Endothelial cell of umbilical vein (primary cell): ENCODE results near the gene H3-3A. TPM values are rescaled to one million over a fixed set of nuclear protein-coding genes. Genes with fewer than 3 reads are reported as not detected.

Experiments
- BruUV-seq: library from RNA; stranded (reverse); fragments of 400-500 nt; replicated peaks from 2 replicates; lab custom pipeline; 2021; lab: Mats Ljungman, UMichigan
- CTCF ChIA-PET: fragments of 300-600, 350-600 bp; sonication (Branson Sonifier 250); formaldehyde crosslinking; loops from one replicate; lab custom pipeline; 2021; ENCODE audit warnings: antibody characterized with exemption, inconsistent platforms; lab: Charles Lee
- POLR2A ChIA-PET: fragments of 300-600, 350-600 bp; sonication (Branson Sonifier 250); formaldehyde crosslinking; loops from one replicate; lab custom pipeline; 2021; ENCODE audit warnings: antibody characterized with exemption, inconsistent platforms; lab: Charles Lee
- DNase-seq: peaks from one replicate; pipeline ENCODE4 v3.0.0-alpha.2; 2011; ENCODE audit warnings: low read depth, low spot score
- FAIRE-seq: peaks from 2 replicates; lab custom pipeline; 2011; peaks lifted over from hg19 to GRCh38; lab: Jason Lieb, UNC
- H2AFZ ChIP-seq: 2 replicates; pipeline ENCODE4 v1.6.0; 2012; ENCODE audit warnings: low read depth, low read length, control low read depth, inconsistent platforms
- H3K27ac ChIP-seq: 2 replicates; pipeline ENCODE4 v1.5.1; 2011; ENCODE audit warnings: low read depth, mild to moderate bottlenecking, control low read depth, low read length, moderate library complexity; ENCODE audit not compliant: insufficient read depth
- H3K27me3 ChIP-seq, 2 experiments: 2 replicates each; pipeline versions ENCODE4 v1.6.0 to v1.6.1; 2011; ENCODE audit warnings: low read length in 2 of 2, mixed read lengths in 1 of 2; ENCODE audit not compliant: control insufficient read depth in 2 of 2, insufficient read depth in 2 of 2
- H3K36me3 ChIP-seq, 2 experiments: 2 replicates in 1 of 2; 3 replicates in 1 of 2; pipeline ENCODE4 v1.5.1; 2011; ENCODE audit warnings: low read length in 2 of 2, mild to moderate bottlenecking in 1 of 2, moderate library complexity in 1 of 2; ENCODE audit not compliant: control insufficient read depth in 2 of 2, insufficient read depth in 2 of 2; ENCODE audit errors: extremely low read depth in 1 of 2
- H3K4me1 ChIP-seq: 3 replicates; pipeline ENCODE4 v1.5.1; 2011; ENCODE audit warnings: mild to moderate bottlenecking, low read length; ENCODE audit not compliant: control insufficient read depth, insufficient read depth; ENCODE audit errors: extremely low read depth
- H3K4me2 ChIP-seq: 2 replicates; pipeline ENCODE4 v1.6.1; 2011; ENCODE audit warnings: low read length, control low read depth, mixed read lengths; ENCODE audit not compliant: insufficient read depth
- H3K4me3 ChIP-seq, 3 experiments: fragments of 200-600 bp in 1 of 3; sonication (generic), shearing (Covaris generic) in 1 of 3; replicated peaks in 1 of 3; 2 replicates each; pipeline ENCODE4 v1.5.1; 2011 to 2016; ENCODE audit warnings: control low read depth in 3 of 3, low read length in 3 of 3, mild to moderate bottlenecking in 2 of 3, inconsistent platforms in 1 of 3, low read depth in 1 of 3, moderate library complexity in 1 of 3; ENCODE audit not compliant: insufficient read depth in 1 of 3
- H3K79me2 ChIP-seq: 2 replicates; pipeline ENCODE4 v1.6.0; 2012; ENCODE audit warnings: low read length, inconsistent platforms; ENCODE audit not compliant: control insufficient read depth, insufficient read depth
- H3K9ac ChIP-seq: replicated peaks from 2 replicates; pipeline ENCODE3; 2011; ENCODE audit warnings: low read length, control low read depth; ENCODE audit not compliant: insufficient read depth; ENCODE audit errors: extremely low read depth
- H3K9me1 ChIP-seq: replicated peaks from 3 replicates; pipeline ENCODE4 v1.6.0; 2011; ENCODE audit warnings: mild to moderate bottlenecking, low read length; ENCODE audit not compliant: control insufficient read depth, insufficient read depth; ENCODE audit errors: extremely low read depth
- H3K9me3 ChIP-seq: replicated peaks from 2 replicates; pipeline ENCODE4 v1.5.1; 2012; ENCODE audit warnings: low read length, inconsistent platforms; ENCODE audit not compliant: control insufficient read depth, insufficient read depth
- H4K20me1 ChIP-seq: replicated peaks from 2 replicates; pipeline ENCODE3; 2011; ENCODE audit warnings: mild to moderate bottlenecking, low read length; ENCODE audit not compliant: control insufficient read depth, insufficient read depth; ENCODE audit errors: extremely low read depth
- EZH2 ChIP-seq: IDR thresholded peaks from 2 replicates; pipeline ENCODE4 v1.6.1; 2012; ENCODE audit warnings: borderline replicate concordance, low read depth, mild to moderate bottlenecking, moderate library complexity, low read length, inconsistent platforms; ENCODE audit not compliant: severe bottlenecking
- FOS ChIP-seq: IDR thresholded peaks from 2 replicates; pipeline ENCODE4 v1.6.1; 2011; ENCODE audit warnings: mild to moderate bottlenecking, low read length, moderate library complexity, borderline replicate concordance; ENCODE audit not compliant: insufficient read depth
- JUN ChIP-seq: IDR thresholded peaks from 2 replicates; pipeline ENCODE4 v1.6.1; 2011; ENCODE audit warnings: borderline replicate concordance, low read depth; ENCODE audit not compliant: insufficient read length, insufficient read depth
- POLR2A ChIP-seq: IDR thresholded peaks from 2 replicates; pipeline ENCODE4 v1.6.1; 2012; ENCODE audit warnings: low read depth, mild to moderate bottlenecking, control low read depth, low read length
- POLR2AphosphoS5 ChIP-seq: IDR thresholded peaks from 2 replicates; pipeline ENCODE4 v1.6.1; 2012; ENCODE audit warnings: low read depth, mild to moderate bottlenecking, control low read depth, low read length, moderate library complexity; ENCODE audit not compliant: insufficient read depth
- dilution Hi-C: fragments of 300-500 bp; cut with MboI; formaldehyde crosslinking; loops from one replicate; pipeline ENCODE4 v1.15.0; 2019; ENCODE audit warnings: low sequenced_read_pairs; ENCODE audit not compliant: extremely low pct_ligation_motif_present
- intact Hi-C: fragments of 100-400 bp; cut with micrococcal nuclease; formaldehyde crosslinking; loops from one replicate; pipeline ENCODE4 v1.10.0; 2022
- polyA plus RNA-seq, 4 experiments: library from polyadenylated mRNA; depleted of rRNA in 3 of 4; stranded (reverse) in 3 of 4; unstranded in 1 of 4; fragments of >200 nt; gene quantifications; 2 replicates each; pipeline versions ENCODE4 v1.2.1 to v1.2.3, GENCODE V29; 2011 to 2012; ENCODE audit warnings: missing spikeins in 1 of 4
- total RNA-seq: library from RNA; stranded (reverse); gene quantifications from 2 replicates; pipeline ENCODE4 v1.2.3, GENCODE V29; 2021
- TF ChIP-seq, protein P1 (sequence below), 2 donors: IDR thresholded peaks; 1 replicate in 1 of 2; 2 replicates in 1 of 2; pipeline ENCODE4 v1.5.1; 2011; ENCODE audit warnings: low read length in 2 of 2, mild to moderate bottlenecking in 2 of 2, moderate library complexity in 2 of 2, control low read depth in 1 of 2, inconsistent platforms in 1 of 2, low read depth in 1 of 2; ENCODE audit not compliant: insufficient read depth in 1 of 2; ENCODE audit errors: extremely low read depth in 1 of 2

H3-3A gene
- total and polyA plus RNA-seq, 2 donors (not counting 3 experiments of a cell fraction or from before 2014, with no cell fraction given): 426 to 477 TPM

DNA sequence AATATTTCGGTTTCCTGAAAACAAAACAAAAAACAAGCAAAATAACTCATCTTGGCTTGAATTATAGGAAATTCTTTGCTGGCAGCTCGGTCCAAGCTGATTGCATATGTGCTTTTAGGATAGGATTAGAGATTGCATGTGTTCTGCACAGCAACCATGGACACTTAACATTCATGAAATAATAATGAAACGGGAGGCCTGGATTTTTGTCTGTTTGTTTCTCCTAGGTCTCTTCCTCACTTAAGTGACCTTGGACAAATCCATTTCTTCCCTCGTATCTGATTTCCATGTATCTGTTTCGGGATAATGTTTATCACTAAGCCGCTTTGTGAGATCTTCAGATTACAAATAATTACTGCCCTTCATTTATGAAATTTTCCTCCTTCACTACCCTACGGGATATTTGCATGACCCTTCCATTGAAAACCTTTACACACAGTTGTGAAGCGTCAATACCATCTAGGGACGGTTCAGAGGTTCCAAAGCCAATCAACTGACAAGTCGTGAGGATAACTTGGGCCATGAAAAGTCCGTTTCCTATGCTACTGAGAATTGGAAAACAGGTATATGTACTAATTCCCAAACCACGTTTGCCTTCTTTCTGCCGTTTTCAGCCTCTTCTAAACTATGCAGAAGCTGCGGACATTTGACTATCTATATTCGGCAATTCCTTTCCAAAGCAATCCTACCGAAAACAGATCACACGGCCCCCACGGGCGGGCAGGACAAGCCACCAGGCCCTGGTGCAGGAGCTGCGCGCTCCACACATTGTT is 1.3 kb upstream of the H3-3A start:
- no peak for TF ChIP-seq EZH2
- TF ChIP-seq POLR2A: peak; percentile 5
- TF ChIP-seq POLR2AphosphoS5: no peak
- TF ChIP-seq, protein P1, sequence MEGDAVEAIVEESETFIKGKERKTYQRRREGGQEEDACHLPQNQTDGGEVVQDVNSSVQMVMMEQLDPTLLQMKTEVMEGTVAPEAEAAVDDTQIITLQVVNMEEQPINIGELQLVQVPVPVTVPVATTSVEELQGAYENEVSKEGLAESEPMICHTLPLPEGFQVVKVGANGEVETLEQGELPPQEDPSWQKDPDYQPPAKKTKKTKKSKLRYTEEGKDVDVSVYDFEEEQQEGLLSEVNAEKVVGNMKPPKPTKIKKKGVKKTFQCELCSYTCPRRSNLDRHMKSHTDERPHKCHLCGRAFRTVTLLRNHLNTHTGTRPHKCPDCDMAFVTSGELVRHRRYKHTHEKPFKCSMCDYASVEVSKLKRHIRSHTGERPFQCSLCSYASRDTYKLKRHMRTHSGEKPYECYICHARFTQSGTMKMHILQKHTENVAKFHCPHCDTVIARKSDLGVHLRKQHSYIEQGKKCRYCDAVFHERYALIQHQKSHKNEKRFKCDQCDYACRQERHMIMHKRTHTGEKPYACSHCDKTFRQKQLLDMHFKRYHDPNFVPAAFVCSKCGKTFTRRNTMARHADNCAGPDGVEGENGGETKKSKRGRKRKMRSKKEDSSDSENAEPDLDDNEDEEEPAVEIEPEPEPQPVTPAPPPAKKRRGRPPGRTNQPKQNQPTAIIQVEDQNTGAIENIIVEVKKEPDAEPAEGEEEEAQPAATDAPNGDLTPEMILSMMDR (IDR thresholded peaks at IDR 0.05; ENCODE audit: extremely low read depth in 1 of 2, insufficient read depth in 1 of 2, low read depth in 1 of 2, low read length in 2 of 2): no peak
- TF ChIP-seq JUN: no peak
- TF ChIP-seq FOS: no peak
- Histone ChIP-seq H3K27ac (peak overlapping the region; percentile 86), H3K9me3 (no peaks in the 10 kb centered on the region), H3K9ac (peak overlapping the region; percentile 96), H3K9me1 (no peaks in the 10 kb centered on the region), H3K36me3 (peaks cover 0 to 5% of the 10 kb centered on the region in 2 experiments), H3K4me3 (peak overlapping the region; percentile 68 to 78 (median 71)), H4K20me1 (peaks cover 7% of the 10 kb centered on the region), H3K4me2 (peak overlapping the region; percentile 90), H3K79me2 (peaks cover 34% of the 10 kb centered on the region), H3K4me1 (peaks cover 23% of the 10 kb centered on the region), H2AFZ (peak overlapping the region; percentile 95), H3K27me3 (no peaks in the 10 kb centered on the region)
- POLR2A ChIA-PET: interaction anchor here (1.6 to 2.3 kb wide), 3 partner anchors 11 to 65 kb away, joined by 6 to 29 read pairs (median 7); partner anchors contain the start of gene SDE2
- DNase-seq: no peak
- CTCF ChIA-PET: interaction anchor here (1.0 to 4.2 kb wide), 8 partner anchors 9 to 227 kb away, joined by 3 to 61 read pairs (median 4); no protein-coding TSS in a partner anchor
- FAIRE-seq: no peak
- intact Hi-C loops (loop anchor here (5.0 kb wide), 4 partner anchors 126 to 634 kb away; partner anchors contain the start of genes ACBD3, LBR and PYCR2), dilution Hi-C loops (no loop called here)
- BruUV-seq: TSS peak; percentile 59
